Activated T-cell treated with anti-CD3 and anti-CD28 coated beads for 24 hours (primary cell): ENCODE data around the gene KCMF1.
"Not testable (repeated sequence)": the region's sequence is repeated elsewhere in the genome, so short reads cannot be mapped to it uniquely, and the experiment has no call there.

ENCODE experiments used
- DNase-seq: peaks from one replicate; pipeline ENCODE4 v3.0.0-alpha.2; 2020; ENCODE audit warnings: low read depth

Gene KCMF1

DNA sequence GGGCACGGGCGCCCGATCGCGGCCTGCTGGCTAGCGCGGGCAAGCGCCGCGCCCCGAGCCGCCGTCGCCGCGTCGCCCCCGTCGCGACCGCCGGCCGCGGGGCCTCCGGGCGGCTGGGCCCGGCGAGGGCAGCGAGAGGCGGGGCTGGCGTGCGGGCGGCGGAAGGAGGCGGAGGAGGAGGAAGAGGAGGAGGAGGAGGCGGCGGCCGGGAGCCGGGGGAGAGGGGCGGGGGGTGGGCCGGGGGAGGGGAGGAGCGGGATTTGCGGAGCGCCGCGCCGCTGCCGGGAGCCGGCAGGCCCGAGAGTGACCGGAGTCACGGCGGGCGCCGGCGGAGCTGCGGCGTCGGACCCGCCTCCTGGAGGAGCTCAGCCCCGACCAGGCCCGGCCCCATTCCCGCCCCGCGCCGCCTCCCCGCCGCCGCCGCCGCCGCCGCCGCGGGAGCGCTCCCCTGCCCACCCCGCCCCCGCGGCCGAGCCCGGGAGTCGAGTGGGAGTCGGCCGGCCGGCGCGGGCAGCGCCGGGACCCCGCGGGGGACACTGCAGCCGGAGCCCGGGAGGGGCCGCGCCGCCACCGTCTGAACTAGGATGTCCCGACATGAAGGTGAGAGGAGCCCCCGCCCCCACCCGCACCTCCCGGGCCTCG lies at the start of gene KCMF1:
Gene KCMF1, plus strand, starts transcription at position 294 of the 642 bp plus-strand sequence. Its CDS starts 291 bp downstream, at position 585.
- DNase-seq: peak; percentile 61

DNA sequence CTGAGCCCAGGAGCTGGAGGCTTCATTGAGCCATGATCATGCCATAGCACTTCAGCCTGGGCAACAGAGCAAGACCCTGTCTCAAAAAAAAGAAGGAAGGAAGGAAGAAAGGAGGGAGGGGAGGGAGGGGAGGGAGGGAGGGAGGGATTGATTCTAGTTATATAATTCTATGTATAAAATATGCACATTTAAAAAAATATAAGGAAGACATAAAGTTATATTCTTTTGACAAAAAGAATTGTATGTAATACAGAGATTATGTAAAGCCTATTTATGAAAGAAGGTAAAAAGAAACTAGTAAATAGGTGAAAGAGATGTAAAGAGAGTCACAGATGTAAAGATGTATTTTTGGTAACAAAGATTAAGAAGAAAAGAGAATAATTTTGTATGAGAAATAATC lies 48.0 kb upstream of the KCMF1 start:
- no peak for DNase-seq

DNA sequence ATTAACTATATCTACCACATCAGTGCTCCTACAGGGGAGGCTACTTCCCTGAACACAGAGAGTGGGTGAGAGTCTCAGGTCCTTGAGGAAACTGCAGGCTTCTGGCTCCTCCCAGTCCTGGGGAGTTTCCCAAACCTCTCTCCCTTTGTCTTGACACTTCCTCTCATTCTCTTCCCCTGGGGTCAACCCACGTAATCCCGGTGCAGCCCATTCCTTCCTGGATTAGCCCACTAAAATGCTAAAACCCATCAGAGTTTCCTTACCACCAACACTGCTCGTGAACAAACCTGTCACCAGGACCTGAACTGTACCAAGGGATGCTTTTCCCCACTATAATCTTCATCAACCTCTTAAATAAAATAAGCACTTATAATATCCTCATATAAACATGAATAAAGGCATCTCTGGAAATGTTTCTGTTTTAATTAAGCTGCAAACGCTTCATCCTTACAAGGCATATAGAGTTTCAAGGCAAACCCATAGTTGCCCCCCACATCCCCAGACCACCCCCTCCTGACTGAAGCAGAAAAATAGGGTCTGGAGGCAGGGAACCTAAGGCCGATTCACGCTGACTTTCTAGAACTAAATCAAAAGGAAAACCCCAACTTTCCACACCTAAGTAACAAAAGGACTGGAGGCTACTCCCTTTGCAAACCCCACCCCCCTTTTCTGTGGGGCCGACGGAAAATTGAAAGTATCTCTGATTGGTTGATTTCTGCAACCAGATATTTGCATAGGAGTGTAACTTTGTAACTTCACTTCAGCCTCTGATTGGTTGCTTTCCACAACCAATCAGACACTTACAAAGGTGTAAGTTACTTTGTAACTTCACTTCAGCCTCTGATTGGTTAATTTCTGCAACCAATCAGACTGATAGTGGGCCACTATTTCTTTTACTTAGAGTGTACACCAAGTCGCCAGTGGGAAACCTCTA lies 46.5 kb upstream of the KCMF1 start:
- DNase-seq: no peak

DNA sequence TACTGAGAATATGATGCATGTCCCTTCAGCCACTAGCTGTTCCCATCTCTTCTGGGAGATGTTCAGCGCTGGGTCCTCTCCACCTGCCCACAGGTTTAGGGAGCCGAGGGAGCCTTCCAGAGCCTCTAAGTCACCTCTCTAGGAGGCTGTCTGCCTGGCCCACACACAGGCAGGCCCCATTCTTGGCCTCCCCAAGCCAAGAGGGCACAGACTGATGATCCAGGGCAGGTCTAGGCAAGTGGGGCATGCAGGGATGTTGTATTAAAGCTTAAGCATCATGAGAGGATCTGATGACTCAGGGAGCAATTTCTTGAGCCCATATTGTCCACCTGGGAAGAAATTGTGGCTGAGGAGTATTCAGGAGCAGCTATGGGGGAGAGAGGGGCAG lies 45.6 kb upstream of the KCMF1 start:
- DNase-seq: no peak

DNA sequence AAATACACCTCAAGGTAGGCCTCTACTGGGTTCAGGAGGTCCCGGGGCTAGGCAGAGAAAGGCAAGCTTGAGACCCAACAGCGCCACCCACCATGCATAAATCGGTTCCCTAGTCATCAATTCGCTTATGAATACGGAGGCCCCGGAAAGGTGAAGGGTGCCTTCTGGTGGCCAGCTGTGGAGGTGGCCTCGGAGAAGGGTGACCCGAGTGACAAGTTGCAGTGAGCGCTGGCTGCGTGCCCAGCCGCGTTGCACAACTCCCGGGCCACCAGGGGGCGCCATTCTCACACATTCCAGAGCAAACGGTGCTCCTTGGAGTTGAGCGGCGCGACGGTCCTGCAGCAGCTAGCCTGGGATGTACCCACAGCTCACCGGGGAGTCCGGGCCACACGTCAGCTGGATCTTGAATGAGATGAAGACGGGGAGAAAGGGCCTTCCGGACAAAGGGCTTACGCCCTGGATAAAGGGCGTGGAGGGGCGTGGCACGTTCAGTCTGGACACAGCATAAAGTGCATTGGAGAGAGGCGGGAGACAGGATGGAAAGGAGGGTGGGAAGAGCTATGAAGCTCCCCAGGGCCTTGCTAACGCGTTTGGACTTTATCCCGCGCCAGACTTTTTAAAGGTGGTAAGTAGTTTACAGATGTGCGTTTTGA lies 45.1 kb upstream of the KCMF1 start:
- peak; percentile 98 for DNase-seq

DNA sequence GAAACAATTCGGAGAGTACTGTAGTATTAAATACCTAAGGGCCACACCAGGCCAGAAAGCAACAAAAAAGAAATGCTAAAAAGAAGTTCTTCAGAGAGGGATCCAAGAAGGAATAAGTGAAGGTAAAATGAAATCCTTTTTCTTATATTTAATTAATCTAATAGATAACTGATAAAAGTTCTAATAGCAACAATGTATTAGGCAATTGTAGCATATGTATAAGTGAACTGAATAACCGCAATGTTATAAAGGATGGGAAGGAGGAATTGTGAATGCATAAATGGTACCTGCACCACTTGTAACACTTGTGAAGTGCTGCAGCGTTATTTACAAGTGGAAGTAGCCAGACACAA lies 43.7 kb upstream of the KCMF1 start:
- DNase-seq: no peak

DNA sequence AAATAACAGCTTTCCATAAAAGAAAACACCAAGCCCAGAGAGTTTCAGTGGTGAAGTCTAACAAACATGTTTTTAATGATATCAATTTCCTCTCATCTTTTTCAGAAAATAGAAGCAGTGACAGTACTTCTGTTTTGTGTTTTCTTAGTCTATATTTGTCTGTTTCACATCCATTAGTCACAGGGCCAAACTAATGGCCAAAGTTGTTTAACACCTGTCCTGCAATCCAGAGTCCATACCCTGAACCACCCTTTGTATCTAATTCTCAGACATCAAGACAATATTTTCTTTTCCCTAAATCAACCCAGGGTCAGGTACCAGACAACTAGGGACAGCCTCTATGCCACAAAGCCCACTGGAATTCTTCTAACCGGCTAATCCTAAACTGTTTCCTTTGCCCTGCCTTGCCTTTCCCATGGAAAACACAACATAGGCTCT lies 39.6 kb upstream of the KCMF1 start:
- no peak for DNase-seq

DNA sequence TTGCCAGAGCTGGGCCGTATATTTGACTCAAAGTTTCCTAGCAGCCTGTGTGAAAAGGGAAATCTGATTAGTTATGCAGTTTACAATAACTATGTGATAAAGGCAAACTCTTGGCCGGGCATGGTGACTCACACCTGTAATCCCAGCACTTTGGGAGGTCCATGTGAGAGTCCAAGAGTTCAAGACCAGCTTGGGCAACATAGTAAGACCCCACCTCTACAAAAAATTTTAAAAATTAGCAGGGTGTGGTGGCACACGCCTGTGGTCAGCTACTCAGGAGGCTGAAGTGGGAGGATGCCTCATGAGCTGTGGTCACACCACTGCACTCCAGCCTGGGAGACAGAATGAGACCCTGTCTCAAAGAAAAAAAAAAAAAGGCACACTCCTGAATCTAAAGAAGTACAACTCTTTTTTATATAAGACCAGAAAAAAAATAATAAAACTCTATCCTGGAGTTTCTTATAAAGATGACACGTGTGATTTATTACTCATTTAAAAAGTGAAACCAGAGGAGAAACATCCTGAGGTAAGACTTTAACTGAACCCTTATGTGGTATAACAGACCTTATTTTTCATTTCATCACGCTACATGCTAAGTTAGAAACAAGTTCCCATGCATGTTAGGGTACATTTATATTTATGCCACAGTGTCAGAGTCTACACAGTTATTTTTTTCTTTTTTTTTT lies 32.6 kb upstream of the KCMF1 start:
- peak; percentile 43 for DNase-seq

DNA sequence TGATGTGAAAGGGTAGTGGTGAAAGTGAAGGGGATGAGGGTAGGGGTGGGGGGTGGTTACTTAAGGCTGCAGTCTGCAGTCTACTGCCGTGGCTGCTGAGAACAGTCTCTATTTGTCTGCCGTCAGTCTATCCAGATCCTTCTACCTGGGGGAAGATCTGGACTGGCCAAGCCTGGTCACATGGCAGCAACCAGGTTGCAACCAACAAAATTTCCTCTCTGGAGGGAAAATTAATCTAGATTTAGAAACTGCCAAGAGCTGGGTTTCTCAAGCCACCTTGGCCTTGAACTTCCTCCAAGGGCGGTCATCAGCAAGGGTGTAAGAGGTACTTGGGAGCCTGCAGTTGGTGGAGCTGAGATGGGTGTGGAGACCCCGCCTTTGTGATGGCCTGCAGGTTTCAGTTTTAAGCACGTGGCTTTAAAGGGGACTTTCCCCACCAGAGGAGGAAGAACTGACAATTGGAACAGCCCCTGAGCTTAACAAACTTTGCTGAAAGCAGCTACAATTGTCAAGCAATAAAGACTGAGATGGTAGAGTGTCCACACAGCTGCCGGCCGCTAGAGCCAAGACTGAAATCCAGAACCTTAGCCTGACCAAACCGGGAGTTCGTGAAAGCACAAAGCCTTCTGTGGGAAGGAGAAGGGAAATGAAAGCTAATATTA lies 31.4 kb upstream of the KCMF1 start:
- peak; percentile 66 for DNase-seq

DNA sequence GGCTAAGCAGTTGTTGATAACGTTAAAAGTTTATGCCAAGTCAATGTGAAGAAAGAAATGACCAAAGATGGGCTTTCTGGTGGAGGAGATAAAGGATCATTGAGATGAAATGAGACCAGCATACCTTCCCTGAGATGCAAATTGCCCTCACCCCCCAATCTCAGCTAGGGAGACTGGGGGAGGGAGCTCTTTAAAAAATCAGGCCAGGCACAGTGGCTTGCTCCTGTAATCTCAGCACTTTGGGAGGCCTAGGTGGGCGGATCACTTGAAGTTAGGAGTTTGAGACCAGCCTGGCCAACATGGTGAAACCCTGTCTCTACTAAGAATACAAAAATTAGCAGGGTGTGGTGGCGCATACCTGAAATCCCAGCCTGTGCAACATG lies 30.9 kb upstream of the KCMF1 start:
- DNase-seq: no peak

DNA sequence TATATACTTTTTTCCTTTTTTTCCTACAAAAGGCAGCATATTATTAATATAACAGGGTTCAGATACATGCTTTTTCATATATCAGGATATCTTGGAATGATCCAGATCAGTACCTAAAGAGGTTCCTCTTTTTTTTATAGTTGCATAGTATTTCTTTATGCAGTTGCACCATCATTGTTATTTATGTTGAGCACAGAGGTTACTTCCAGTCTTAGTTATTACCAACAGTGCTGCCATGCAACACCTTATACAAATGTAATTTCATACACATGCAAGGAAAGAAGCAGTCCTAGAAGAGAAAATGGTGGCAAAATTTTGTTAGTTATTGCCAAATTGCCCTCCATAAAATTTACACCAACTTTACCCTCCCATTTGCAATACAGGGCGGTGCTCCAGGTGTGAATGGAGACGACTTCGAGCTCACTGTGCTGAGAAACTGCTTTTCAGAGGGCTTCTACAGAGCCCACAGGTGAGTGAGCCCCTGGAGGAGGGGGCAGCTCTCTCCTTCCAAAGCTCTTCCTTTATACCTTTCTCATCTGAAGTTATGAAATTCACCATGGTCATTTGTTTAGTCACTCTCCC lies 30.0 kb upstream of the KCMF1 start:
- DNase-seq: no peak

DNA sequence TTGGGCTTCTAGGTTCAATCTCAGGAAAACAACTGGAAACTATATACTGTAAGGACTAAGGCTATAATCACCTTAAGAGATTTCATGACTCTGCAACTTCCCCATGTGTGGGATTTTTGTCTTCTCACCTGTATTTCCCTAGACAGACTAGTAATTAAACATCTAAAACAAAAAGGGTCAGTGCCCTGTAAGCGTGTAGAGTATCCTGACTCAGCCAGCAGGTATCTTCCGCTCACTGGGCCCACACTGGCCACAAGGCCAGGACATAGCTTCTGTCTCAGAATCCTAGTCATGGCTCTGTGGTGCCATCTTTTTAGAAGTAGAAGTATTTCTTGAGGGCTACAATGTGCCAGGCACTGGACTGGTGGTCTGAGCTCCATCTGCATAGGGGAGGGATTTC lies 28.8 kb upstream of the KCMF1 start:
- no peak for DNase-seq

DNA sequence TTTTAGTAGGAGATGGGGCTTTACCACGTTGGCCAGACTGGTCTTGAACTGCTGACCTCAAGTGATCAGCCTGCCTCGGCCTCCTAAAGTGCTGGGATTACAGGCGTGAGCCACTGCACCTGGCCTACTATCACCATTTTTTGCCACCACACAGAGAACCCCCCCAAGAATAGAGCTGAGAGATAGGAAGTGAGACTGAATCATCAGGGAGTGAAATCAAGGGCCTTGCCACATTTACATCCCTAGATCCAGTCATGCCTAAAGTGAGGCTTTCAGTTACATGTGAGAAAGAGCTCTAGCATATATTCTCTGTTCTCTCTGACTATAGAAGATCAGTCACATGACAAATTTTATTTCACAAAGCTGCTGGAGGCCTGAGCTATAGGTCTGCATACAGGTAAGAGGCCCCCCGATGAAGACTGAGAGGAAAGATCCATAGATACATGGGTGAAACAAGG lies 28.0 kb upstream of the KCMF1 start:
- no peak for DNase-seq

DNA sequence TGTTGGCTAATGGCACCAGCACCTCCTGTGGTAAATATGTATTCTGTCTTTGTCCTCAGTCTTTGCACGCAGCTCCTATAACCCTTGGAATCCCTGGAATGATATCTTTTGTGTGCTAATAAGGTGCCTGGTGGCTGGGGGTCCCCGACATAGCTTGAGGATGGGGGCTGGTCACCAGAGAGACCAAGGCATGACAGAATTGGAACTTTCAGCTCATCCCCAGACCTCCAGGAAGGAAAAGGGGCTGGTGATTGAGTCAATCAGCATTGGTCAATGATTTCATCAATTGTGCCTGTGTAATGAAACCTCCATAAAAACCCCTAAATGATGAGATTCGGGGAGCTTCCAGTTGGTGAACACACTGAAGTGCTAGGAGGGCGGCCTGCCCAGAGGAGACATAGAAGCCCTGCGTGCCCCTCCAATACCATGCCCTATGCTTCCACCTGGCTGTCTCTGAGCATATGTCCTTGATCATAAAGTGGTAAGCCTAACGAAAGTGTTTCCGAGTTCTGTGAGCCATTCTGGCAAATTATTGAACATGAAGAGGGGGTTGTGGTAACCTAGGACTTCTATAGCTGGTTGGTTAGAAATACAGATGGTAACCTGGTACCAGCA lies 26.6 kb upstream of the KCMF1 start:
- no peak for DNase-seq

DNA sequence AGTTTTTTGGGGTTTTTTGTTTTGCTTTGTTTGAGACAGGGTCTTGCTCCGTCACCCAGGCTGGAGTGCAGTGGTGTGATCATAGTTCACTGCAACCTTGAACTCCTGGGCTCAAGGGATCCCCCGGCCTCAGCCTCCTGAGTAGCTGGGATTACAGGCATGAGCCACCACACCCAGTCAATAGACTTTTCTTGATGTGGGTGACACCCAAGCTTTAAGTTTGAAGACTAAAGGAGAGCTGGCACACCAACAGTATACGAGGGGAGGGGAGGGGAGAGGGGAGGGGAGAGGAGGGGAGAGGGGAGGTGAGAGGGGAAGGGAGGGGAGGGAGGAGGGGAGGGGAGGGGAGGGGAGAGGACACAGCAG lies 25.1 kb upstream of the KCMF1 start:
- DNase-seq: not testable (repeated sequence)

DNA sequence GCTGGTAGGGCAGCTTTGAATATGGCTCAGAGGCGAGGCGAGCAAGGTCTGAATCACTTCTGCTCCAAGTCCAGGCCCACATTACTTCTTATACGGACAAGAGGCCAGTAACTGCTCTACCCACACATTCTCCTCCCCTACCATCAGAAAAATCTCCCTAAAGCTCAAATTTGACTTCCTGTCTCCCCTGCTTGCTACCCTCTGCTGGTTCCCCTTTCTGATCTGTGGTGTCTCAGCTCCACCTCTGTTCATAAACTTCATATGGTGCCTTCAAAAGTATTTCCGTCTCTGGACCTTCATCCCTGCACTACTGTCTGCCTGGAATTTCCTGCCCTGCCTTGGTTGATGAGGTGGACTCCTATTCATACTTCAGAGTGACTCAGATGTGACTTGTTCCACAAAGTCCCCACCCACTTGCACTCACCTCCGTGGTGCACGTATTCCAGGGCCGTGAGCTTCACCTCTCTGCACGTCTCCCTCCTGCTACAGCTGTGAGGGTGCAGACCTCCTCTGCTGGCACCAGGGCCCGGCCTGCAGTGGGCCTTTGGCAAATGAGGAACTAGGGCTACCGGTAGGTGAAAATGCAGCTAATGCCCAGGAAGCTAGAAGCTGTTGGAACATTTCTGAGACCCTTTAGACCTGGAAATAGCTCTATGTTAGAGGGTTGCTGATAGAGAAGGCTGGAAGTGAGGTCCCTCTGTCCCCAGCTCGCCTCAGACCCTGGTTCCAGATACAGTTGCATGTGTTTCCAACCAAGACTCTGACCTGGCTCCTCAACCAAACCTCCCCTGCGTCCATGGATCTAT lies 24.6 kb upstream of the KCMF1 start:
- peak; percentile 64 for DNase-seq

DNA sequence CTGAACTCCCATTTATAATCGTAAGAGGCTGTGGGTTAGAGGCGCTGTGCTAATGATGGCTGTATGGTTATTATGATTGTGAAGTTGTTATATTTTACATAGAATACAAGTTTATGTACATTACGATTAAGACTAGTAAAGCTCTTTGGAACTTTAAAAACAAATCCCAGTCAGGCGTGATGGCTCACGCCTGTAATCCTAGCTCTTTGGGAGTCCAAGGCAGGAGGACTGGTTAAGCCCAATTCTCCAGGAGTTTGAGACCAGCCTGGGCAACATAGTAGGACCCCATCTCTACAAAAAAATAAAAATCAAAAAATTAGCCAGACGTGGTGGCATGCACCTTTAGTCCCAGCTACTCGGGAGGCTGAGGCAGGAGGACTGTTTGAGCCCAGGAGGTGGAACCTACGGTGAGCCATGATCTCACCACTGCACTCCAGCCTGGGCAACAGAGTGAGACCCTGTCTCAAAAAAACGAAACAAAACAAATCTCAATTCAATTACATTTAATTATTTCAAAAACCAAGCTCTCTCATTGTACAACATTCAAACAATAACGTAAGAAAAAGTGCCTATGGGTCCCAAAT lies 23.9 kb upstream of the KCMF1 start:
- no peak for DNase-seq

DNA sequence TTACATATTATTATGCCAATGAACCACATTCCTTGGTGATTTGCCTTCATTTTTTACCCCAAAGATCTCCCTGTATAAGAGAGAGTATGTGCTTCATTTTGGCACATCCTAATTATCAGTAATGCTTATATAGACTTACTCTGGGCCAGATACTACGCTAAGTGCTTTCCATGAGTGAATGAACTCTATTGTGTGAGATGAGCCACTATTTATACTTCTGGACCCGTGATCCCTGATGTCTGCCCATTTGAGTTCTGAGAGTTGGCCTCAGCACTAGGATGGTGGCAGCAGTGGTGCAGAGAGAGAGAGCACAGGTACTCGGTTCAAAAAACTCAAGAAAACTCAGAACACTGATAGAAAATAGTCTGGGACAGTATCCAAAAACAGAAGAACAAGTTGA lies 17.4 kb upstream of the KCMF1 start:
- DNase-seq: no peak

DNA sequence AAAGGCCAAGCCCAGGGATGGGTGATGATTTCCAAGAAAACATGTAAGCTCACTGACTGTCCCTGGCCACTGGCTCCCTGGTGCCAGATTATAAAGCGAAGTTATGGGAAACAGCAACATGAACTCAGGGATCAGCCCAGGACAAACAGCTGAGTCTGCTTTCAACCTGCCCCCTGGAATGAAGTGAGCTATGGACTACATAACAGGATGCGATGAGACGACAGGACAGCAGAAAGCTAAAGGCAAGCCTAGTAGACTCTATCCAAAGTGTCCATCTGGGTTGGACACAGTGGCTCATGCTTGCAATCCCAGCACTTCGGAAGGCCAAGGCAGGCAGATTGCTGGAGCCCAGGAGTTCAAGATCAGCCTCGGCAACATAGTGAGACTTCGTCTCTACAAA lies 16.6 kb upstream of the KCMF1 start:
- DNase-seq: no peak
